H9 (cell line): Measurements from ENCODE around the gene UBE2E1. TPM values are rescaled to one million over a fixed set of nuclear protein-coding genes. Genes with fewer than 3 reads are reported as not detected.

ENCODE experiments used
- DNase-seq: peaks from one replicate; pipeline ENCODE4 v3.0.0-alpha.2; 2017
- H2AFZ ChIP-seq: one replicate; pipeline ENCODE4 v1.6.1; 2013; ENCODE audit warnings: mild to moderate bottlenecking, low read length, control low read depth, moderate library complexity
- H2AK5ac ChIP-seq: 2 replicates; pipeline ENCODE4 v1.6.1; 2013; ENCODE audit warnings: low read length, control low read depth, mixed read lengths; ENCODE audit not compliant: insufficient read length
- H2BK120ac ChIP-seq: one replicate; pipeline ENCODE4 v1.6.1; 2013; ENCODE audit warnings: low read depth, mild to moderate bottlenecking, low read length, control low read depth, inconsistent platforms; ENCODE audit not compliant: poor library complexity, severe bottlenecking
- H2BK12ac ChIP-seq: 2 replicates; pipeline ENCODE4 v1.6.1; 2013; ENCODE audit warnings: low read length, control low read depth, mixed read lengths, low read depth; ENCODE audit not compliant: insufficient read length
- H2BK15ac ChIP-seq: 2 replicates; pipeline ENCODE4 v1.6.1; 2013; ENCODE audit warnings: low read depth, low read length, control low read depth
- H2BK20ac ChIP-seq: one replicate; pipeline ENCODE4 v1.6.1; 2013; ENCODE audit warnings: low read depth, mild to moderate bottlenecking, low read length, control low read depth, inconsistent platforms; ENCODE audit not compliant: poor library complexity, severe bottlenecking
- H2BK5ac ChIP-seq: 2 replicates; pipeline ENCODE4 v1.6.1; 2013; ENCODE audit warnings: low read length, control low read depth, mixed read lengths; ENCODE audit not compliant: insufficient read length
- H3K14ac ChIP-seq: 2 replicates; pipeline ENCODE4 v1.6.1; 2013; ENCODE audit warnings: low read length, control low read depth; ENCODE audit not compliant: insufficient read depth
- H3K18ac ChIP-seq: 2 replicates; pipeline ENCODE4 v1.6.1; 2013; ENCODE audit warnings: low read depth, mild to moderate bottlenecking, mixed read lengths, low read length, control low read depth; ENCODE audit not compliant: insufficient read length
- H3K23ac ChIP-seq: 2 replicates; pipeline ENCODE4 v1.6.1; 2013; ENCODE audit warnings: low read length, control low read depth, mixed read lengths, low read depth; ENCODE audit not compliant: insufficient read length
- H3K23me2 ChIP-seq: 2 replicates; pipeline ENCODE4 v1.6.1; 2013; ENCODE audit warnings: low read depth, mild to moderate bottlenecking, mixed read lengths, low read length, control low read depth; ENCODE audit not compliant: insufficient read length, poor library complexity, severe bottlenecking
- H3K27ac ChIP-seq: 2 replicates; pipeline ENCODE4 v1.5.1; 2013; ENCODE audit warnings: low read length, control low read depth, mixed read lengths, low read depth; ENCODE audit not compliant: insufficient read length
- H3K27me3 ChIP-seq: 2 replicates; pipeline ENCODE4 v1.6.1; 2013; ENCODE audit warnings: low read length, control low read depth, inconsistent platforms; ENCODE audit not compliant: insufficient read depth
- H3K4ac ChIP-seq: 2 replicates; pipeline ENCODE4 v1.6.1; 2013; ENCODE audit warnings: low read depth, mild to moderate bottlenecking, control low read depth, inconsistent platforms, low read length, moderate library complexity
- H3K4me1 ChIP-seq: 2 replicates; pipeline ENCODE4 v1.6.1; 2013; ENCODE audit warnings: low read length, control low read depth, inconsistent platforms; ENCODE audit not compliant: insufficient read depth
- H3K4me2 ChIP-seq: 2 replicates; pipeline ENCODE4 v1.6.1; 2013; ENCODE audit warnings: low read length, control low read depth, mixed read lengths; ENCODE audit not compliant: insufficient read length, insufficient read depth
- H3K56ac ChIP-seq: 2 replicates; pipeline ENCODE4 v1.6.1; 2013; ENCODE audit warnings: low read depth, mild to moderate bottlenecking, mixed read lengths, low read length, control low read depth; ENCODE audit not compliant: insufficient read length
- H3K79me1 ChIP-seq: 2 replicates; pipeline ENCODE4 v1.6.1; 2013; ENCODE audit warnings: low read depth, mild to moderate bottlenecking, moderate library complexity, low read length, control low read depth, inconsistent platforms; ENCODE audit not compliant: insufficient read depth, poor library complexity, severe bottlenecking
- H3K79me2 ChIP-seq: 2 replicates; pipeline ENCODE4 v1.6.1; 2013; ENCODE audit warnings: low read length, control low read depth, inconsistent platforms; ENCODE audit not compliant: insufficient read depth
- H3K9ac ChIP-seq: 2 replicates; pipeline ENCODE4 v1.6.1; 2013; ENCODE audit warnings: low read length, control low read depth, mixed read lengths; ENCODE audit not compliant: insufficient read length; ENCODE audit errors: extremely low read depth
- H3K9me3 ChIP-seq: one replicate; pipeline ENCODE4 v1.6.1; 2013; ENCODE audit warnings: low read depth, low read length, inconsistent platforms; ENCODE audit not compliant: control insufficient read depth
- H3T11ph ChIP-seq: one replicate; pipeline ENCODE4 v1.6.1; 2013; ENCODE audit warnings: mild to moderate bottlenecking, low read length, control low read depth, inconsistent platforms
- H4K20me1 ChIP-seq: one replicate; pipeline ENCODE4 v1.6.1; 2013; ENCODE audit not compliant: control insufficient read depth, insufficient read length, insufficient read depth
- H4K5ac ChIP-seq: 2 replicates; pipeline ENCODE4 v1.6.1; 2013; ENCODE audit warnings: low read depth, mild to moderate bottlenecking, mixed read lengths, low read length, control low read depth; ENCODE audit not compliant: insufficient read length
- H4K8ac ChIP-seq: replicated peaks from 2 replicates; pipeline ENCODE4 v1.6.1; 2013; ENCODE audit warnings: low read length, control low read depth, mixed read lengths, low read depth; ENCODE audit not compliant: insufficient read length
- H4K91ac ChIP-seq: 2 replicates; pipeline ENCODE4 v1.6.1; 2013; ENCODE audit warnings: low read depth, mild to moderate bottlenecking, moderate library complexity, mixed read lengths, low read length, control low read depth; ENCODE audit not compliant: insufficient read length
- H3K27ac Mint-ChIP-seq, 3 experiments: 2 replicates in 2 of 3; 3 replicates in 1 of 3; pipeline ENCODE4 v1.8.0; 2020 to 2021; ENCODE audit warnings: mixed read lengths in 3 of 3, mild to moderate bottlenecking in 1 of 3, moderate library complexity in 1 of 3
- H3K27me3 Mint-ChIP-seq: 2 replicates; pipeline ENCODE4 v1.8.0; 2021; ENCODE audit warnings: low read depth, mild to moderate bottlenecking, moderate library complexity, mixed read lengths
- H3K36me3 Mint-ChIP-seq, 3 experiments: 2 replicates in 2 of 3; 3 replicates in 1 of 3; pipeline ENCODE4 v1.8.0; 2020 to 2021; ENCODE audit warnings: low read depth in 3 of 3, mixed read lengths in 3 of 3; ENCODE audit not compliant: insufficient read depth in 1 of 3
- H3K4me1 Mint-ChIP-seq, 2 experiments: 2 replicates each; pipeline ENCODE4 v1.8.0; 2020; ENCODE audit warnings: mixed read lengths in 2 of 2
- H3K4me3 Mint-ChIP-seq, 2 experiments: 2 replicates in 1 of 2; 3 replicates in 1 of 2; pipeline ENCODE4 v1.8.0; 2020 to 2021; ENCODE audit warnings: mild to moderate bottlenecking in 2 of 2, mixed read lengths in 2 of 2, moderate library complexity in 1 of 2
- H3K9me3 Mint-ChIP-seq, 2 experiments: 2 replicates in 1 of 2; 3 replicates in 1 of 2; pipeline ENCODE4 v1.8.0; 2020; ENCODE audit warnings: mild to moderate bottlenecking in 2 of 2, mixed read lengths in 2 of 2, moderate library complexity in 1 of 2
- CTCF ChIP-seq: fragments of 200-600 bp; sonication (generic); conservative IDR thresholded peaks from 3 replicates; pipeline ENCODE4 v1.8.0; 2021; ENCODE audit warnings: antibody characterized with exemption, mild to moderate bottlenecking
- WGBS: extraction: QIAGEN DNeasy Blood & Tissue Kit; methylation state at CpG from one replicate; pipeline ENCODE4 v1.1.7; 2013; ENCODE audit warnings: missing lambda C conversion rate, low lambda C conversion rate, mixed read lengths; ENCODE audit not compliant: insufficient read length; ENCODE audit errors: extremely low coverage; 5-methylcytosine and 5-hydroxymethylcytosine counted together
- total RNA-seq: library from RNA; stranded (reverse); gene quantifications from 2 replicates; pipeline ENCODE4 v1.2.1, GENCODE V29; 2021

UBE2E1 gene
- total RNA-seq, 1 experiment from 2014 or later: 142 TPM

GRCh38 chr3:23793528-23794134 is 12.1 kb upstream of the UBE2E1 start:
- Histone ChIP-seq H3T11ph (no peak overlapping the region), H2BK20ac (no peak overlapping the region), H2BK12ac (no peak overlapping the region), H3K9me3 (no peaks in the 10 kb centered on the region), H2BK120ac (no peak overlapping the region), H4K20me1 (no peaks in the 10 kb centered on the region), H4K5ac (no peak overlapping the region), H3K9ac (no peak overlapping the region), H3K4ac (no peak overlapping the region), H4K91ac (no peak overlapping the region), H3K79me2 (no peaks in the 10 kb centered on the region), H3K79me1 (no peaks in the 10 kb centered on the region), H3K56ac (no peak overlapping the region), H3K23ac (no peak overlapping the region), H3K27me3 (no peaks in the 10 kb centered on the region), H3K14ac (no peak overlapping the region), H4K8ac (no peak overlapping the region), H3K27ac (no peak overlapping the region), H3K4me1 (no peaks in the 10 kb centered on the region; the same call in 1 of the 2 replicates), H3K4me2 (no peak overlapping the region), H2AFZ (no peak overlapping the region), H3K18ac (no peak overlapping the region), H3K23me2 (no peaks in the 10 kb centered on the region), H2BK5ac (no peak overlapping the region), H2BK15ac (no peak overlapping the region), H2AK5ac (no peak overlapping the region)
- H3K9me3 Mint-ChIP-seq: no peaks in the 10 kb centered on the region
- H3K27me3 Mint-ChIP-seq: no peaks in the 10 kb centered on the region; the same call in 1 of the 2 replicates
- no CpG with 5 or more reads among the region's 4 CpGs for WGBS
- no peak overlapping the region for H3K27ac Mint-ChIP-seq
- no peak overlapping the region for H3K4me3 Mint-ChIP-seq
- peaks cover 5 to 10% of the 10 kb centered on the region in 2 experiments; a peak in 3 of 4 replicates for H3K4me1 Mint-ChIP-seq
- DNase-seq: no peak
- TF ChIP-seq CTCF: no peak
- no peaks in the 10 kb centered on the region for H3K36me3 Mint-ChIP-seq
